Hepatocyte (in vitro differentiated cells): ENCODE measurements around the gene TXNDC5.

Experiments used
- CTCF ChIP-seq: fragments of 200-600 bp; sonication (generic); IDR thresholded peaks from 2 replicates; pipeline ENCODE4 v1.5.1; 2016; ENCODE audit warnings: antibody characterized with exemption, mild to moderate bottlenecking; ENCODE audit not compliant: poor library complexity
- EZH2 ChIP-seq: fragments of 200-600 bp; sonication (generic); IDR thresholded peaks from 2 replicates; pipeline ENCODE4 v1.6.1; 2016; ENCODE audit warnings: antibody characterized with exemption, mild to moderate bottlenecking, borderline replicate concordance
- EZH2phosphoT487 ChIP-seq: fragments of 200-600 bp; sonication (generic); IDR thresholded peaks from one replicate; pipeline ENCODE4 v1.6.1; 2018; ENCODE audit warnings: antibody characterized with exemption, mild to moderate bottlenecking, low read depth, moderate library complexity; ENCODE audit not compliant: unreplicated experiment, severe bottlenecking

DNA sequence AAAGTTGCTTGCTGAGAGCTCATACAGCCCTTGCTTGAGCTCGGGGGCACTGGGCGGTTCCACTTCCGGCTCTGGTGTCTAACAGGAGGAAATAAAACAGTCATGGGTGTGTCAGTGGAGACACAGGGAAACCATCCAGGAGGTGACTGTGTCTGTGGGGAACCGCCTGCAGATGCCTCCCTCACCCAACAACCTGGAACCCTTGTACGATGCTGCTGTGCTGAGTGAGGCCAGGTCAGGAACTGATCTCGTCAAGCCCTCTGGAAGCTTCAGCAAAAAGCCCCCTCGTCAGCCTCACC is 15.5 kb downstream of the TXNDC5 start:
- TF ChIP-seq CTCF: no peak
- no peak for TF ChIP-seq EZH2phosphoT487
- TF ChIP-seq EZH2: no peak
